ENCODE measurements around the gene ZSCAN18. TPM values are rescaled to one million over a fixed set of nuclear protein-coding genes. Genes with fewer than 3 reads are reported as not detected.

Gene ZSCAN18
- total RNA-seq, 2 donors from 2014 or later: 48.3 to 65.7 TPM

DNA sequence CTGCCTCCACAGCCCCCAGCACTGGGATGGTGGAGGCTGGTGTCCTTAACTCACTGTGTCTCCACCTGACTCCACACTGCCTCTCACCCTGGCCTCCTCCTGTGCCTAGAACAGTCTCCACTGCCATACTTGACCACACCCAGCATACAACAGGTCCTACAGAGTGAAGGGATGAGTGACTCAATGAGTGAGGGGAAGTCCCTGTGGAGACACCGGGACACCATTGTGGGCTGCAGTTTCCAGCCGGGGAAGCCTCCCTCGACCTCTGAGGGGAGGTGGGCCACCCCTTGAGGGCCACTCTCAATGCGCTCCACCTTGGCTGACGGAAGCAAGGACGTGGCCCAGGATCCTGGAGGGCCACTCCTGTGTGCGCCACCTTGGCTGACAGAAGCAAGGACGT, 41.8 kb downstream of the ZSCAN18 start:
- TF ChIP-seq CTCF (IDR thresholded peaks at IDR 0.05): no peak
- Histone ChIP-seq H3K4me3 (no peak overlapping the region), H3K27ac (no peak overlapping the region), H3K27me3 (no peaks in the 10 kb centered on the region), H3K36me3 (no peaks in the 10 kb centered on the region), H3K9me3 (peaks cover 0 to 4% of the 10 kb centered on the region in 2 donors), H3K4me1 (peaks cover 0 to 13% of the 10 kb centered on the region in 2 donors)
- DNase-seq (ENCODE audit: low spot score): no peak

- peak in 1 of 2 donors; percentile 62 for TF ChIP-seq CTCF (IDR thresholded peaks at IDR 0.05)
- DNase-seq (ENCODE audit: low spot score): peak; percentile 60
- no peaks in the 10 kb centered on the region for H3K36me3 ChIP-seq
- peak overlapping the region; percentile 39 to 50 for H3K4me3 ChIP-seq
- H3K9me3 ChIP-seq: peaks cover 0 to 4% of the 10 kb centered on the region in 2 donors
- peak overlapping the region; percentile 72 to 87 for H3K27ac ChIP-seq
- peaks cover 0 to 13% of the 10 kb centered on the region in 2 donors for H3K4me1 ChIP-seq
- no peaks in the 10 kb centered on the region for H3K27me3 ChIP-seq
Measured at GRCh38 chr19:58054901-58055874, 42.8 kb downstream of the ZSCAN18 start.

DNA sequence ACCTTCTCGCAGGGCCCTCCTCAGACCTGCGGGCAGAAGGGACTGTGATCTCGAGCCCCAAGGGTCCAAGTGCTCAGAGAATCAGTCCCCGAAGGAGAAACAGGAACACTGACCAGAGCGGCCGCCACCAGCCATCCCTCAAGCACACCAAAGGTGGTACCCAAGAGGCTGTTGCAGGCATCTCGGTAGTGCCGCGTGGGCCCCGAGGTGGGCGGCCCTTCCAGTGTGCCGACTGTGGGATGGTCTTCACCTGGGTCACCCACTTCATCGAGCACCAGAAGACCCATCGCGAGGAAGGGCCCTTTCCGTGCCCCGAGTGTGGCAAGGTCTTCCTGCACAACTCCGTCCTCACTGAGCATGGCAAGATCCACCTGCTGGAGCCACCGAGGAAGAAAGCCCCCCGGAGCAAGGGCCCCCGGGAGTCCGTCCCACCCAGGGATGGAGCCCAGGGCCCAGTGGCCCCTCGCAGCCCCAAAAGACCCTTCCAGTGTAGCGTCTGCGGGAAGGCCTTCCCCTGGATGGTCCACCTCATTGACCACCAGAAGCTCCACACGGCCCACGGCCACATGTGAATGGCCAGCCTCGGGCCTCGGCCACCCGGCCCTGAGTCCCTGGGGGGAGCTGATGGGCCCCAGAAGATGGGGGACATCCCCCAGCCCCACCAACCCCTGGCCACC, 44.4 kb downstream of the ZSCAN18 start:
- Histone ChIP-seq H3K4me1 (peaks cover 0 to 2% of the 10 kb centered on the region in 2 donors), H3K27ac (no peak overlapping the region), H3K9me3 (peaks cover 0 to 16% of the 10 kb centered on the region in 2 donors), H3K36me3 (no peaks in the 10 kb centered on the region), H3K4me3 (no peak overlapping the region), H3K27me3 (no peaks in the 10 kb centered on the region)
- TF ChIP-seq CTCF (IDR thresholded peaks at IDR 0.05): no peak
- DNase-seq (ENCODE audit: low spot score): no peak

GRCh38 chr19:58052256-58052655, 45.8 kb downstream of the ZSCAN18 start:
- no peak for DNase-seq (ENCODE audit: low spot score)
- H3K27me3 ChIP-seq: no peaks in the 10 kb centered on the region
- no peaks in the 10 kb centered on the region for H3K4me1 ChIP-seq
- H3K36me3 ChIP-seq: no peaks in the 10 kb centered on the region
- H3K27ac ChIP-seq: no peak overlapping the region
- peaks cover 0 to 27% of the 10 kb centered on the region in 2 donors for H3K9me3 ChIP-seq
- no peak overlapping the region for H3K4me3 ChIP-seq
- no peak for TF ChIP-seq CTCF (IDR thresholded peaks at IDR 0.05)

- Histone ChIP-seq H3K4me1 (no peaks in the 10 kb centered on the region), H3K27ac (no peak overlapping the region), H3K4me3 (no peak overlapping the region), H3K36me3 (no peaks in the 10 kb centered on the region), H3K27me3 (no peaks in the 10 kb centered on the region), H3K9me3 (peaks cover 0 to 63% of the 10 kb centered on the region in 2 donors)
- no peak for DNase-seq (ENCODE audit: low spot score)
- no peak for TF ChIP-seq CTCF (IDR thresholded peaks at IDR 0.05)
Measured at GRCh38 chr19:58047672-58048071, 50.4 kb downstream of the ZSCAN18 start.
